Mesothelial cell of epicardium (in vitro differentiated cells): ENCODE measurements around the gene SH2D3C. TPM values are rescaled to one million over a fixed set of nuclear protein-coding genes. Genes with fewer than 3 reads are reported as not detected.

Experiments
- DNase-seq, 2 experiments: peaks; one replicate each; pipeline ENCODE4 v3.0.0; 2021; ENCODE audit warnings: low spot score in 2 of 2; ENCODE audit not compliant: unreplicated experiment in 2 of 2
- H3K27ac Mint-ChIP-seq: 2 replicates; pipeline ENCODE4 v1.8.0; 2021; ENCODE audit warnings: mixed read lengths
- H3K27me3 Mint-ChIP-seq: 2 replicates; pipeline ENCODE4 v1.8.0; 2021; ENCODE audit warnings: low read depth, mixed read lengths
- H3K36me3 Mint-ChIP-seq: 2 replicates; pipeline ENCODE4 v1.8.0; 2021; ENCODE audit warnings: mixed read lengths
- H3K4me1 Mint-ChIP-seq: 2 replicates; pipeline ENCODE4 v1.8.0; 2021; ENCODE audit warnings: mixed read lengths
- H3K4me3 Mint-ChIP-seq: 2 replicates; pipeline ENCODE4 v1.8.0; 2021; ENCODE audit warnings: mild to moderate bottlenecking, moderate library complexity, mixed read lengths
- H3K9me3 Mint-ChIP-seq: 2 replicates; pipeline ENCODE4 v1.8.0; 2021; ENCODE audit warnings: mixed read lengths
- total RNA-seq: library from RNA; stranded (reverse); gene quantifications from 3 replicates; pipeline ENCODE4 v1.2.1, GENCODE V29; 2021
- TF ChIP-seq, protein P1 (sequence below): fragments of 200-600 bp; sonication (generic); IDR thresholded peaks from one replicate; pipeline ENCODE4 v1.5.0; 2021; ENCODE audit warnings: antibody characterized with exemption; ENCODE audit not compliant: unreplicated experiment

The SH2D3C gene
- total RNA-seq, 1 donor from 2014 or later, result 3.4 TPM

DNA sequence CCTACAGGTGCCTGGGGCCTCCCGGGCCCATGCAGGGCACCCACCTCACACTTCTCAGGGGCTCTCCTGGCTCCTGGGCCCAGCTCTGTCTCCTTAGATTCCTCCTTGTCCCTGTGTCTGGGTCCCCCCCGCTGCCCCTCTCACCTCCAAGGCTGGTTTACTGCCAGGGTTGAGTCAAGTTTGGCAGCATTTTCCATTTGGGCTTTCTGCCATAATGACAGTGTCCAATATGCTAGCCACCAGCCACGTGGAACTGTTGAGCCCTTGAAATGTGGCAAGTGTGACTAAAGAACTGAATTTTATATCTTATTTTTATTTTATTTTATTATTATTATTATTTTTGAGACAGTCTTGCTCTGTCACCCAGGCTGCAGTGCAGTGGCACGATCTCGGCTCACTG, 60.7 kb downstream of the SH2D3C start:
- Mint-ChIP-seq H3K27ac (no peak overlapping the region), H3K27me3 (peaks cover 3% of the 10 kb centered on the region), H3K9me3 (no peaks in the 10 kb centered on the region), H3K36me3 (no peaks in the 10 kb centered on the region), H3K4me1 (peaks cover 12% of the 10 kb centered on the region), H3K4me3 (no peak overlapping the region)
- DNase-seq, result no peak
- TF ChIP-seq, protein P1, sequence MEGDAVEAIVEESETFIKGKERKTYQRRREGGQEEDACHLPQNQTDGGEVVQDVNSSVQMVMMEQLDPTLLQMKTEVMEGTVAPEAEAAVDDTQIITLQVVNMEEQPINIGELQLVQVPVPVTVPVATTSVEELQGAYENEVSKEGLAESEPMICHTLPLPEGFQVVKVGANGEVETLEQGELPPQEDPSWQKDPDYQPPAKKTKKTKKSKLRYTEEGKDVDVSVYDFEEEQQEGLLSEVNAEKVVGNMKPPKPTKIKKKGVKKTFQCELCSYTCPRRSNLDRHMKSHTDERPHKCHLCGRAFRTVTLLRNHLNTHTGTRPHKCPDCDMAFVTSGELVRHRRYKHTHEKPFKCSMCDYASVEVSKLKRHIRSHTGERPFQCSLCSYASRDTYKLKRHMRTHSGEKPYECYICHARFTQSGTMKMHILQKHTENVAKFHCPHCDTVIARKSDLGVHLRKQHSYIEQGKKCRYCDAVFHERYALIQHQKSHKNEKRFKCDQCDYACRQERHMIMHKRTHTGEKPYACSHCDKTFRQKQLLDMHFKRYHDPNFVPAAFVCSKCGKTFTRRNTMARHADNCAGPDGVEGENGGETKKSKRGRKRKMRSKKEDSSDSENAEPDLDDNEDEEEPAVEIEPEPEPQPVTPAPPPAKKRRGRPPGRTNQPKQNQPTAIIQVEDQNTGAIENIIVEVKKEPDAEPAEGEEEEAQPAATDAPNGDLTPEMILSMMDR, result no peak

DNA sequence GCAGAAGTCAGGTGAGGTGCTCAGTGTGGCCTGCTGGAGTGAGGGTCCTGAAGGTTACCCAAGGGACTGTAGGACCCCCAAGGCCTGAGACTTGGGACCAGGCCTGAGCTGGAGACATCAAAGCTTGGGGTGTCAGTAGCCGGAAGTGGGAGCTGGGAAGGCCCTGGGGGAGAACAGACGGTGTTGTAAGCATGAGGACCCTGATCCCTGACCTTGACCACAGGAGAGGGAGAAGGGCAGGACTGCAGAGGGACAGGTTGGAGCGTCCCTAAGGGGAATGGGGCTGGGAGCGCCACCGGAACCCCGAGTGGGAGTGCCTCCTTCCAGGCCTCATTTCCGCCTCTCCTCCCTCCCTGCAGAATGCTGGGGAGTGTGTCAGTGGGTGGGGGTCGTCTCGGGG, 62.1 kb downstream of the SH2D3C start:
- H3K27ac Mint-ChIP-seq, result peak overlapping the region; percentile 92
- H3K36me3 Mint-ChIP-seq, result no peaks in the 10 kb centered on the region
- TF ChIP-seq, protein P1, result no peak
- DNase-seq, result no peak
- peaks cover 3% of the 10 kb centered on the region for H3K27me3 Mint-ChIP-seq
- peak overlapping the region; percentile 91 for H3K4me3 Mint-ChIP-seq
- H3K9me3 Mint-ChIP-seq, result no peaks in the 10 kb centered on the region
- peaks cover 12% of the 10 kb centered on the region for H3K4me1 Mint-ChIP-seq

DNA sequence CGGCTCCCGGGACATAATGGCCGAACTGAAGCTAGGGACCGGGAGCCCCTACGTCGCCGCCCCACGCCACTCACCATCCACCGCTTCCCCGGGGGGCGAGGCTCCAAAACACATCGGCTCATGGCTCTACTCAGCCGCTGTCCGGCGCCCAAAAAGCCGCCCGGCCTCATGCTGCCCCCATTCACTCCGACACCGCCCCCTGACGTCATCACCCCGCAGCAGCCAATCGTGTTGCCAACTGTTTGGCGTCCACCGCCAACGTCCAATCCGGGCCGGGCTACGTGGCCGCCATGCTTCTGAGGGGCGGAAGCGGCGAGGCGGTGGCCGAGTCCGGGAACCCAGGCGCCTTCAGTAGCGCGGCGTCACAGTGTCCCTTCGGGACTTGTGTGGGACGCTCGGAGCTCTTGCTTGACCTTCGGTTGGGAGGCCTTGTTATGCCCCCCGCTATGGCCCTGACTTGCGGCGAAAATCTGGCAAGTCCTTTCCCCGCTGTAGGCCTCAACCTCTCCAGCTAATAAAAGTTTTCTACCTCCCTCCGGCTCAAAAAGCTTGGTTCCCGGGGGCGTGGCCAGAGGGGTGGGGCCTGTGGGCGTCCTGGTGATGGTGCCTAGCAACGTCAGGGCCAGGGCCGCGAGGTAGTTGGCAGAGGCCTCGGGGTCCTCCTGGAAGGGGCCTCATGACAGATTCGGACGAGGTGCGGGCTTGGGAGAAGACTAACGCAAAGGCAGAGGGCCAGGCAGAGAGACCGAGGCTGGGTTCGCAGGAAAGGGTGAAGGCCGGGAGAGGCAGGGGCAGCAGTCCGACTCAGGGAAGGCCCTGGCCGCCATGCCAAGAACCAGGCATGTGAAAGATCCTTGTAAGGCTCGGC, 62.8 kb downstream of the SH2D3C start, which contains the start of the genes PTRH1 and TTC16:
Gene PTRH1 (minus strand): TSS at position 194 of the 868 bp plus-strand sequence. CDS start 24 bp downstream, at position 170.
Gene TTC16 (plus strand): TSS at position 610 of the 868 bp plus-strand sequence. CDS start 67 bp downstream, at position 677.
- peak within 1 kb of the TSS; percentile 91 for H3K4me3 Mint-ChIP-seq
- TF ChIP-seq, protein P1, result no peak
- H3K27ac Mint-ChIP-seq, result peak within 1 kb of the TSS; percentile 92
- H3K4me1 Mint-ChIP-seq, result peaks cover 16% of the 10 kb centered on the region
- DNase-seq, result peak; percentile 96 to 98
- no peaks in the 10 kb centered on the region for H3K36me3 Mint-ChIP-seq
- no peaks in the 10 kb centered on the region for H3K27me3 Mint-ChIP-seq
- H3K9me3 Mint-ChIP-seq, result no peaks in the 10 kb centered on the region

DNA sequence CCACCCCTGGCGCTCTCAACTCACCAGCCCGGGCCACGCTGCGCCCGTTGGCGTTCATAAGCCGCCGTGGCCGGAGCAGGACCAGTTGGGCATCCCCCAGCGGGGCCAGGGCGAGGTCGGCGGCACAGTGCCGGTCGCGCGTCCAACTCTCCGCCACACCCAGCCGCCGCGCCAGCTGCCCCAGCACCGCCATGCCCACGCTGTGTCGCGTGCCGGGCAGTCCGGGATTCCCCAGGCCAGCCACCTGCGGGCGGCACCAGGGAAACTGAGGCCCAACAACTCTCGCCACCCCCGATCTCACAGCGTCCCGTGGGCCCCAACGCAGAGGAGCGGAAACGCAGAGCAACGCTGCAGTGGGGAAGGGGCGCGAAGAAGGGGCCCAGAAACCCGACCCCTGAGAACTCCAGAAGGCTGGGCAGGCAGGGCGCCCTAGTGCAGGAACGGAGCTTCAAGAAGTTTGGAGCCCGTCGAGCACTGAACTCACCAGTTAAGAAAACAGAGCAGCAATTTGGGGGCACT, 63.5 kb downstream of the SH2D3C start:
- Mint-ChIP-seq H3K4me3 (peak overlapping the region; percentile 91), H3K4me1 (peaks cover 16% of the 10 kb centered on the region), H3K36me3 (no peaks in the 10 kb centered on the region), H3K27me3 (no peaks in the 10 kb centered on the region), H3K9me3 (no peaks in the 10 kb centered on the region), H3K27ac (peak overlapping the region; percentile 92)
- TF ChIP-seq, protein P1, result no peak
- DNase-seq, result no peak

DNA sequence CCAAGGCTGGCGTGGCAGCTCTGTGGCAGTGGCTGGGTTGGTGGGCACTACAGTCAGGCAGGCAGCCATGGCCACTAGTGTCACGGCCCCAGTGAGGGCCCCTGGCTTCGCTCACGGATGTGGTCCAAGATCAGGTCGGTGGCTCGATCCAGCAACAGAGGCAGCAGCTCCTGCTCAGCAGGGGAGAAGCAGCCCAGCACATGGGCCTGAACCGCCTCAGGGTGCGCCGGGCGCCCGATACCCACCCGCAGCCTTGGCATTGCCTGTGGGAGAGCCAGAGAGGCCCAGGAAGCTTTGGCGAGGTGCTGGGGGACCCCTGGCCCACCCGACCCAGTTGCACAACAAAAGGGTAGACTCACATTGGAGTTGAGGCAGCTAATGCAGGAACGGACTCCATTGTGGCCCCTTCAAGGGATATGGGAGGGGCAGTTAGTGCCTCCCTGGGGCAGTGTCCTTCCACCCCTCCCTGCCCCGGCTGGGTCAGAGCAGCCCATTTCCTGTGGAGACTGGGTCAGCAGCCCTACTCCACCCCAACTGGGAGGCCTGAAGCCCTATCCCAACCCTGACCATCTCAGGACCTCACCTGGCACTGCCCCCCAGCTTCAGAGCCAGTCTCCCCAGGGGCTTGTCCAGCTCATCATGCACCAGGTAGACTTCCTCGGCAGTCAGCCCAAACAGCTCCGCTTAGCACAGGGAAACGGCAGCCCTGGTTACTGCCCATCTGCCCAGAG, 64.3 kb downstream of the SH2D3C start:
- Mint-ChIP-seq H3K4me1 (peaks cover 16% of the 10 kb centered on the region), H3K27me3 (no peaks in the 10 kb centered on the region), H3K4me3 (peak overlapping the region; percentile 65), H3K27ac (no peak overlapping the region), H3K36me3 (no peaks in the 10 kb centered on the region), H3K9me3 (no peaks in the 10 kb centered on the region)
- TF ChIP-seq, protein P1, result no peak
- DNase-seq, result no peak
